K562 (cell line): Measurements from ENCODE around the gene CDH16.

ENCODE experiments used
- ARID3B ChIP-seq: fragments of 250-450 bp; sonication (Bioruptor Pico); IDR thresholded peaks from 2 replicates; pipeline ENCODE4 v1.4.0; 2020; ENCODE audit warnings: borderline replicate concordance
- HDAC2 ChIP-seq: fragments of 450-650 bp; IDR thresholded peaks from 2 replicates; pipeline ENCODE4 v1.6.1; 2016; ENCODE audit warnings: mild to moderate bottlenecking
- KDM1A ChIP-seq, 2 experiments: fragments of 450-650 bp; IDR thresholded peaks; 2 replicates each; pipeline ENCODE4 v1.6.1; 2016; ENCODE audit warnings: mild to moderate bottlenecking in 2 of 2
- RNF2 ChIP-seq: sonication (generic); IDR thresholded peaks from 2 replicates; pipeline ENCODE4 v1.6.1; 2016
- ZNF184 ChIP-seq: sonication (generic); formaldehyde crosslinking; IDR thresholded peaks from 2 replicates; pipeline ENCODE4 v1.5.0; 2020; ENCODE audit warnings: missing genetic modification reagents

DNA sequence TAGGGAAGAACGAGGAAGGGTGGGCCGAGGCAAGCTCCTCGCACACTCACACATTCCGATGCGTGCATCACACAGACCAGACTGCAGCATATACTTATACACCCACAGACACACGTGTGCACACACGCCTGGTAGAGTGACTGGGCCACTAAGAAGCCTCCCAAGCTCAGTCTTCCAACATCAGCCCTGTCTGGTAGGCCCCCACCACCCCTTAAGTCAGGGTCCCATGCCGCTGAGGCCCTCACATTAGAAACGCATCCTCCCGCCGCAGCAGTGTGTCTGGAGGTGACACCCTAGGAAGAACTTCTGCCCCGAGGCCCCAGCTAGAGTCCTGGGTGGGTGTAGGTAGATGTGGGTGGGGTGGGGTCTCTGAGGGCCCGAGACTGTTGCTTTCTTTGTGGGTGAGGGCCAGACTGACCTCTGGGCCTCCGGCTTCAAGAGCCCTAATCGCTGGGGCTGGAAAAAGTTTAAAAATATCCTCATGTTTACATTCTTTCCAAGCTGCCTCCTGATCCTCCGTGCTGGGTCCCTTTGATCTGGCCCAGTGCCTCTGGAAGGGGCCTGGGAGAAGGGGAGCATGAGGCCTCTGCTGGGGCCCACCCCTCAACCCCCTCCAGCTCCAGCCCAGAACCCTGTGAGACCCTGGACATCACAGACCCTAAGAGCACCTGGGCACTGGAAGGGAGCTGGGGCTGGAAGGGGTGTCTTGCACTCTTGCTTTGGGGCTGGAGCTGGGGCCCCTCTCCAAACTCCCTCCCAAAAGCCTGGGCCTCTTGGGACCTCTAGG, 13.6 kb downstream of the CDH16 start:
- TF ChIP-seq KDM1A (IDR thresholded peaks at IDR 0.05): no peak
- TF ChIP-seq RNF2: no peak
- no peak for TF ChIP-seq HDAC2
- TF ChIP-seq ARID3B (CRISPR knock-in tag): no peak
- TF ChIP-seq ZNF184 (CRISPR knock-in tag): no peak
